GM12878 (cell line): Measurements from ENCODE around the gene DDIT3.

Experiments used
- BMI1 ChIP-seq: fragments of 450-650 bp; IDR thresholded peaks from 2 replicates; pipeline ENCODE4 v1.6.1; 2016; ENCODE audit warnings: mild to moderate bottlenecking, moderate library complexity, borderline replicate concordance
- CREM ChIP-seq: IDR thresholded peaks from 2 replicates; pipeline ENCODE4 v1.6.1; 2014; ENCODE audit warnings: antibody characterized with exemption, low read depth
- CTCF ChIP-seq, 3 experiments: IDR thresholded peaks in 2 of 3; conservative IDR thresholded peaks in 1 of 3; 2 replicates each; pipeline ENCODE4 v1.5.1; 2011; ENCODE audit warnings: low read depth in 3 of 3, low read length in 3 of 3, mild to moderate bottlenecking in 3 of 3, control low read depth in 2 of 3, moderate library complexity in 2 of 3, inconsistent platforms in 1 of 3, mixed read lengths in 1 of 3; ENCODE audit not compliant: control insufficient read depth in 2 of 3, insufficient read depth in 1 of 3; ENCODE audit errors: extremely low read depth in 1 of 3
- ETV6 ChIP-seq, 2 experiments: fragments of 450-650 bp in 1 of 2; IDR thresholded peaks in 1 of 2; conservative IDR thresholded peaks in 1 of 2; 2 replicates each; pipeline ENCODE4 v1.6.1; 2014; ENCODE audit warnings: antibody characterized with exemption in 1 of 2, borderline replicate concordance in 1 of 2, low read depth in 1 of 2, mild to moderate bottlenecking in 1 of 2, moderate library complexity in 1 of 2
- EZH2 ChIP-seq: IDR thresholded peaks from 2 replicates; pipeline ENCODE4 v1.6.1; 2012; ENCODE audit warnings: low read depth, mild to moderate bottlenecking, control low read depth, inconsistent platforms, low read length, borderline replicate concordance; ENCODE audit not compliant: control insufficient read depth
- GABPA ChIP-seq: IDR thresholded peaks from 2 replicates; pipeline ENCODE4 v1.6.1; 2014; ENCODE audit warnings: antibody characterized with exemption, low read depth, mild to moderate bottlenecking, inconsistent platforms
- MXI1 ChIP-seq: fragments of 150-350 bp; IDR thresholded peaks from 2 replicates; pipeline ENCODE4 v1.6.1; 2011; ENCODE audit warnings: low read depth, mild to moderate bottlenecking, inconsistent platforms, low read length, improper control_type of control experiment
- NBN ChIP-seq: fragments of 450-650 bp; IDR thresholded peaks from 2 replicates; pipeline ENCODE4 v1.6.1; 2016
- POLR2A ChIP-seq: IDR thresholded peaks from 2 replicates; pipeline ENCODE4 v1.6.1; 2011; ENCODE audit warnings: low read depth, mild to moderate bottlenecking, low read length
- REST ChIP-seq: IDR thresholded peaks from 2 replicates; pipeline ENCODE4 v1.6.1; 2012; ENCODE audit warnings: mild to moderate bottlenecking, low read depth, low read length
- SIN3A ChIP-seq: IDR thresholded peaks from 2 replicates; pipeline ENCODE4 v1.6.1; 2012; ENCODE audit warnings: low read depth, low read length, improper control_type of control experiment
- SP1 ChIP-seq: IDR thresholded peaks from one replicate; pipeline ENCODE4 v1.6.1; 2011; ENCODE audit warnings: low read depth, low read length
- YY1 ChIP-seq: IDR thresholded peaks from 2 replicates; pipeline ENCODE4 v1.6.1; 2011; ENCODE audit warnings: low read depth, mild to moderate bottlenecking, low read length
- TF ChIP-seq, protein P1 (sequence below): fragments of 150-350 bp; IDR thresholded peaks from 2 replicates; pipeline ENCODE4 v1.6.1; 2016; ENCODE audit warnings: low read depth, low read length

DNA sequence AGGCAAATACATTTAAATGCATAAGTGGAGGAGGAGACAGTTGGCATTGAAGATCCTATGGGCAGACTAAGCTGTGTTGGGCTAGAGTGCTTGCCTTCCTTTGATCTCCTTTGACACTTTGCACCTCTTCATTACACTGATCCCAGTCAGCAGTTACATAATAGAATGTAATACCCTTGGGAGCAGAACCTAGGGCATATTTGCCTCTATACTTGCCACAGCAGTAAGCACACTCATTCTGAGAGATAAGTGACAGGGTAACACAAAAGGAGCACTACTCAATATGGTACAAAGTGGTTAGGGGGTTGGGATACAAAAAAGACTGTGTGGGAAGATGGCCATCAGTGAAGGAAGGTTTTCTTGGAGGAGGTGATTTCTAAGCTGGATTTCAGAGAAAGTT lies 23.5 kb downstream of the DDIT3 start:
- TF ChIP-seq ETV6 (conservative IDR thresholded peaks at IDR 0.05 in 1 of 2, IDR thresholded peaks at IDR 0.05 in 1 of 2; ENCODE audit: borderline replicate concordance in 1 of 2, low read depth in 1 of 2) (no peak), CTCF (IDR thresholded peaks at IDR 0.05 in 2 of 3, conservative IDR thresholded peaks at IDR 0.05 in 1 of 3; ENCODE audit: control insufficient read depth in 2 of 3, extremely low read depth in 1 of 3, insufficient read depth in 1 of 3, low read depth in 3 of 3, low read length in 3 of 3) (no peak), GABPA (no peak), SP1 (no peak), YY1 (no peak), MXI1 (no peak), REST (no peak), NBN (no peak), BMI1 (no peak), EZH2 (no peak), POLR2A (no peak), SIN3A (no peak), CREM (no peak)
- TF ChIP-seq, protein P1, sequence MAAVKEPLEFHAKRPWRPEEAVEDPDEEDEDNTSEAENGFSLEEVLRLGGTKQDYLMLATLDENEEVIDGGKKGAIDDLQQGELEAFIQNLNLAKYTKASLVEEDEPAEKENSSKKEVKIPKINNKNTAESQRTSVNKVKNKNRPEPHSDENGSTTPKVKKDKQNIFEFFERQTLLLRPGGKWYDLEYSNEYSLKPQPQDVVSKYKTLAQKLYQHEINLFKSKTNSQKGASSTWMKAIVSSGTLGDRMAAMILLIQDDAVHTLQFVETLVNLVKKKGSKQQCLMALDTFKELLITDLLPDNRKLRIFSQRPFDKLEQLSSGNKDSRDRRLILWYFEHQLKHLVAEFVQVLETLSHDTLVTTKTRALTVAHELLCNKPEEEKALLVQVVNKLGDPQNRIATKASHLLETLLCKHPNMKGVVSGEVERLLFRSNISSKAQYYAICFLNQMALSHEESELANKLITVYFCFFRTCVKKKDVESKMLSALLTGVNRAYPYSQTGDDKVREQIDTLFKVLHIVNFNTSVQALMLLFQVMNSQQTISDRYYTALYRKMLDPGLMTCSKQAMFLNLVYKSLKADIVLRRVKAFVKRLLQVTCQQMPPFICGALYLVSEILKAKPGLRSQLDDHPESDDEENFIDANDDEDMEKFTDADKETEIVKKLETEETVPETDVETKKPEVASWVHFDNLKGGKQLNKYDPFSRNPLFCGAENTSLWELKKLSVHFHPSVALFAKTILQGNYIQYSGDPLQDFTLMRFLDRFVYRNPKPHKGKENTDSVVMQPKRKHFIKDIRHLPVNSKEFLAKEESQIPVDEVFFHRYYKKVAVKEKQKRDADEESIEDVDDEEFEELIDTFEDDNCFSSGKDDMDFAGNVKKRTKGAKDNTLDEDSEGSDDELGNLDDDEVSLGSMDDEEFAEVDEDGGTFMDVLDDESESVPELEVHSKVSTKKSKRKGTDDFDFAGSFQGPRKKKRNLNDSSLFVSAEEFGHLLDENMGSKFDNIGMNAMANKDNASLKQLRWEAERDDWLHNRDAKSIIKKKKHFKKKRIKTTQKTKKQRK, result no peak
